ENCODE data around the gene CD1B.

CD1B gene

GRCh38 chr1:158327481-158327880 lies 3.9 kb downstream of the CD1B start:
- TF ChIP-seq CTCF (IDR thresholded peaks at IDR 0.05; ENCODE audit: extremely low read depth, missing control alignments), result no peak
- DNase-seq (ENCODE audit: low spot score), result no peak

DNA sequence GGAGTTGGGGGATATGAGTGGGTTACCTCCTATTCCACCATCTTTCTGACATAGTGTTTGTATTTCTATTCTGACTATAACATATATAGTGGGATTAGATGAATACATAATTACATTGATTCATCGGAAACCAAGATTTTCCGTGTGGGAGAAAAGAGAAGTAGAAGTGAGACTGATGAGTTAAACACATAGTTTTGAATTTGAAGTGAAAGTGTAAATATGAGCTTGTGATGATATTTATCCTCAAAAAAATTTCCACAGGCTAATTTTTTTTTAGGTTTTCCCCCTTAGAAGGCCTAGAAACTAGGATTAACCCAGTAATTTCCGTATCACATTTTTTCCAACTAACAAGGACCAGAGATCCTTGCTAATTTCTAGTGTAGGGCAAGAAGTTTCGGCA lies 6.9 kb downstream of the CD1B start:
- no peak for DNase-seq (ENCODE audit: low spot score)
- TF ChIP-seq CTCF (IDR thresholded peaks at IDR 0.05; ENCODE audit: extremely low read depth, missing control alignments), result no peak

DNA sequence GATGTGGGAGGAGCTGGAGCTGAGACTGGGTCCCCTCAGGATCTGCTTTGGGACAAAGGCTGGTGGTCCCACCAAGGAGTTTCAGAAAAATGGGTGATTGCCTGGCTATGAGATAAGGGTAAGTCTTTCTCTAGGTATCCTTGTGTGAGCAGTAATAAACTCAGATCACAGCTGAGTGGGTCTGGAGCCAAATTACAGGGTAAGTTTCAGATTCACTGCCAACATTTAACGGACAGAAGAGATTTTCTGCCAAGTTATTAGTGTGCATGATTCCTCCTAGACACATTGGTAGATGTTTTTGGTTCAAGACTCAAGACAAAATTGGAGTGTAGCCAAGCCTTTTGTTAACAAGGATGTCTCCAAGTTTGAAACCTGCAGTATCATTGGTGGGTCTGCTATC lies 7.5 kb downstream of the CD1B start:
- TF ChIP-seq CTCF (IDR thresholded peaks at IDR 0.05; ENCODE audit: extremely low read depth, missing control alignments), result no peak
- no peak for DNase-seq (ENCODE audit: low spot score)

- no peak for DNase-seq (ENCODE audit: low spot score)
- no peak for TF ChIP-seq CTCF (IDR thresholded peaks at IDR 0.05; ENCODE audit: extremely low read depth, missing control alignments)
These were observed 20.3 kb downstream of the CD1B start for GRCh38 chr1:158311066-158311465.

GRCh38 chr1:158310623-158311022 lies 20.7 kb downstream of the CD1B start:
- no peak for TF ChIP-seq CTCF (IDR thresholded peaks at IDR 0.05; ENCODE audit: extremely low read depth, missing control alignments)
- no peak for DNase-seq (ENCODE audit: low spot score)

GRCh38 chr1:158295791-158296190 lies 35.5 kb downstream of the CD1B start:
- TF ChIP-seq CTCF (IDR thresholded peaks at IDR 0.05; ENCODE audit: extremely low read depth, missing control alignments), result no peak
- DNase-seq (ENCODE audit: low spot score), result no peak

DNA sequence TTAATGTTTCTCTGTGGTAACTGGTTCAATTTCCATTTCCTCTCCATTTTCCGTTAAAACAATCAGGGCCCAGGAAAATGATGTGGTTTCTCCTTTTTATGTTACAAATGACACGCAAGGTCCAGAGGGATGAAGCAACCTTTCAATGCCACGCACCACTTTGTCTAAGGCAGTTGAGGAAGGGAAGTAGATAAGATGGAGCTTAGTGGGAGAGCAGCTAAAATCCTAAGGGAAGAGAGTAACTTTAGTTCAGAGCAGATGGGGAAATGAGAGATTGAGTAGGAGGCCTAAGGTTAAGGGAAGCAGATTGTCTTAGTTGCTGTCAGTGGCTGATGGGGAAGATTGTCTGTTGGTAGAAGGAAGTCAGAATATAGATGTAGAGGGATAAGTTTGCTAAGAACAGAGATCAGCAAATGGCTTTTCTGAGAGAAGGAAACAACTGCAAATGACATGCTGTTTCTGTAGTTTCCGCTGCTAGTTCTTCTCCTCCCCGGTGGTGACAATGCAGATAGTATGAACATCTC lies 40.9 kb downstream of the CD1B start:
- DNase-seq (ENCODE audit: low spot score), result no peak
- TF ChIP-seq CTCF (IDR thresholded peaks at IDR 0.05; ENCODE audit: extremely low read depth, missing control alignments), result no peak
